DMS53 treated with DMSO at 0.1 percent for 48 hours (cell line): ENCODE measurements around the gene DRAXIN.
A peak's percentile ranks its signal among the peaks of the same experiment; 100 is the strongest.

ENCODE experiments used
- DNase-seq: peaks from one replicate; lab custom pipeline; 2025; ENCODE audit not compliant: unreplicated experiment; lab: John Stamatoyannopoulos, UW

Gene DRAXIN

GRCh38 chr1:11691302-11691914, at the start of gene DRAXIN:
Gene DRAXIN (plus strand): TSS chr1:11691710. CDS start chr1:11706259, 14,549 bp downstream.
- DNase-seq = no peak

- DNase-seq = no peak
Measured at GRCh38 chr1:11641776-11642305, 49.7 kb upstream of the DRAXIN start.

GRCh38 chr1:11642418-11643017, 49.0 kb upstream of the DRAXIN start:
- peak; percentile 43 for DNase-seq

GRCh38 chr1:11643782-11644181, 47.7 kb upstream of the DRAXIN start:
- no peak for DNase-seq

- no peak for DNase-seq
Measured at GRCh38 chr1:11645270-11645669, 46.2 kb upstream of the DRAXIN start.

GRCh38 chr1:11645670-11646265, 45.7 kb upstream of the DRAXIN start:
- DNase-seq = peak; percentile 67

- DNase-seq = no peak
Measured at GRCh38 chr1:11646317-11646716, 45.2 kb upstream of the DRAXIN start.

GRCh38 chr1:11647333-11647732, 44.2 kb upstream of the DRAXIN start:
- no peak for DNase-seq

- no peak for DNase-seq
Measured at GRCh38 chr1:11648039-11648438, 43.5 kb upstream of the DRAXIN start.

GRCh38 chr1:11648732-11649158, 42.8 kb upstream of the DRAXIN start:
- no peak for DNase-seq

- DNase-seq = no peak
Measured at GRCh38 chr1:11649237-11649623, 42.3 kb upstream of the DRAXIN start.

- no peak for DNase-seq
Measured at GRCh38 chr1:11649624-11650330, 41.7 kb upstream of the DRAXIN start.

- peak; percentile 75 for DNase-seq
Measured at GRCh38 chr1:11650331-11650991, 41.0 kb upstream of the DRAXIN start.

GRCh38 chr1:11651017-11651416, 40.5 kb upstream of the DRAXIN start:
- no peak for DNase-seq

GRCh38 chr1:11652203-11652780, 39.2 kb upstream of the DRAXIN start:
- no peak for DNase-seq

GRCh38 chr1:11653101-11653860, 38.2 kb upstream of the DRAXIN start:
- no peak for DNase-seq

- DNase-seq = no peak
Measured at GRCh38 chr1:11653861-11654136, 37.7 kb upstream of the DRAXIN start.

GRCh38 chr1:11654137-11654938, 37.2 kb upstream of the DRAXIN start, which contains the start of the genes FBXO2 and FBXO44:
Gene FBXO2 (minus strand): TSS chr1:11654429. CDS start chr1:11654340, 89 bp downstream.
Gene FBXO44 (plus strand): TSS chr1:11654877. CDS start chr1:11655836, 959 bp downstream.
- DNase-seq = no peak
